ENCODE results near the gene COL5A1. TPM values are rescaled to one million over a fixed set of nuclear protein-coding genes. Genes with fewer than 3 reads are reported as not detected.

COL5A1 gene
- total RNA-seq, 1 donor from 2014 or later = 19.8 TPM

DNA sequence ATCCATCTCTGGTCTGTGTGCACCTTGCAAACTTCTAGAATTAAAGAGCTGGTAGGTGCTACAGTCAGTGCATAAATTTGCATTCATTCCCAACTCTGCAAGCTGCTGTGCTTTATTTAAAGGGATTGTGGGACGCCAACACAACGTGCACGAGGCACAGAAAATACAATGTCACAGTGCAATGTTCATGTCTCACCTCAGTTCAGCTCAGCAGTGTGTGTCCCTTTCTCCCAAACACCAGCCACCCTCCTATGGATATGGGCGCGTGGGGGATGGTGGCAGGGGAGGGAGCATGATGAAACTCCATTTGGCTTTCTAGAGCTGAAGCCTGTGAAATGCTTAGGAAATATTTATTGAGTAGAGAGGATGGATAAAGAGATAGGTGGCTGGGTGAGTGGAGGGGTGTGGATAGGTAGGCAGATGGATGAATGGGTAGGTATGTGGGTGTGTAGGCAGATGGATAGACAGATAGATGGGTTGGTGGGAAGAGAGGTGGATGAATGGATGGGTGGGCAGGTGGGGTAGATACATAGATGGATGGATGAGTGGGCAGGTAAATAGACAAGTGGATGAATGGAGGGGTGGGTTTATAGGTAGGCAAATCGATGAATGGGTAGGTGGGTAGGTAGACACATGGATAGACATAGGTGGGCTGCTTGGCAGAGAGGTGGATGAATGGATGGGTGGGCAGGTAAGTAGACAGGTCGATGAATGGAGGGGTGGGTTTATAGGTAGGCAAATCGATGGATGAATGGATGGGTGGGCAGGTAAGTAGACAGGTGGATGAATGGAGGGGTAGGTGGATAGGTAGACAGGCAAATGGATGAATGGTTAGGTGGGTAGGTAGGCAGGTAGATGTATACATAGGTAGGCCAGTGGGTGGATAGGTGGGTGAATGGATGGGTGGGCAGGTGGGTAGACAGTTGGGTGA is 146.3 kb downstream of the COL5A1 start:
- H3K4me1 Mint-ChIP-seq (ENCODE audit: low read depth) = no peaks in the 10 kb centered on the region
- no peaks in the 10 kb centered on the region for H3K9me3 Mint-ChIP-seq (ENCODE audit: low read depth)
- H3K27ac Mint-ChIP-seq = no peak overlapping the region

GRCh38 chr9:134789168-134789567 is 147.6 kb downstream of the COL5A1 start:
- Mint-ChIP-seq H3K4me1 (ENCODE audit: low read depth) (no peaks in the 10 kb centered on the region), H3K9me3 (ENCODE audit: low read depth) (no peaks in the 10 kb centered on the region), H3K36me3 (ENCODE audit: insufficient read depth) (no peaks in the 10 kb centered on the region), H3K4me3 (ENCODE audit: low read depth) (no peak overlapping the region), H3K27me3 (no peaks in the 10 kb centered on the region), H3K27ac (no peak overlapping the region)
- no peak for DNase-seq (ENCODE audit: low spot score, unreplicated experiment)
- TF ChIP-seq, protein P1, sequence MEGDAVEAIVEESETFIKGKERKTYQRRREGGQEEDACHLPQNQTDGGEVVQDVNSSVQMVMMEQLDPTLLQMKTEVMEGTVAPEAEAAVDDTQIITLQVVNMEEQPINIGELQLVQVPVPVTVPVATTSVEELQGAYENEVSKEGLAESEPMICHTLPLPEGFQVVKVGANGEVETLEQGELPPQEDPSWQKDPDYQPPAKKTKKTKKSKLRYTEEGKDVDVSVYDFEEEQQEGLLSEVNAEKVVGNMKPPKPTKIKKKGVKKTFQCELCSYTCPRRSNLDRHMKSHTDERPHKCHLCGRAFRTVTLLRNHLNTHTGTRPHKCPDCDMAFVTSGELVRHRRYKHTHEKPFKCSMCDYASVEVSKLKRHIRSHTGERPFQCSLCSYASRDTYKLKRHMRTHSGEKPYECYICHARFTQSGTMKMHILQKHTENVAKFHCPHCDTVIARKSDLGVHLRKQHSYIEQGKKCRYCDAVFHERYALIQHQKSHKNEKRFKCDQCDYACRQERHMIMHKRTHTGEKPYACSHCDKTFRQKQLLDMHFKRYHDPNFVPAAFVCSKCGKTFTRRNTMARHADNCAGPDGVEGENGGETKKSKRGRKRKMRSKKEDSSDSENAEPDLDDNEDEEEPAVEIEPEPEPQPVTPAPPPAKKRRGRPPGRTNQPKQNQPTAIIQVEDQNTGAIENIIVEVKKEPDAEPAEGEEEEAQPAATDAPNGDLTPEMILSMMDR (IDR thresholded peaks at IDR 0.05; ENCODE audit: unreplicated experiment) = no peak

More for the DNA sequence above, 146.3 kb downstream of the COL5A1 start:
- TF ChIP-seq, protein P1 (IDR thresholded peaks at IDR 0.05; ENCODE audit: unreplicated experiment) = no peak
- Mint-ChIP-seq H3K36me3 (ENCODE audit: insufficient read depth) (no peaks in the 10 kb centered on the region), H3K4me3 (ENCODE audit: low read depth) (no peak overlapping the region), H3K27me3 (no peaks in the 10 kb centered on the region)
- no peak for DNase-seq (ENCODE audit: low spot score, unreplicated experiment)

DNA sequence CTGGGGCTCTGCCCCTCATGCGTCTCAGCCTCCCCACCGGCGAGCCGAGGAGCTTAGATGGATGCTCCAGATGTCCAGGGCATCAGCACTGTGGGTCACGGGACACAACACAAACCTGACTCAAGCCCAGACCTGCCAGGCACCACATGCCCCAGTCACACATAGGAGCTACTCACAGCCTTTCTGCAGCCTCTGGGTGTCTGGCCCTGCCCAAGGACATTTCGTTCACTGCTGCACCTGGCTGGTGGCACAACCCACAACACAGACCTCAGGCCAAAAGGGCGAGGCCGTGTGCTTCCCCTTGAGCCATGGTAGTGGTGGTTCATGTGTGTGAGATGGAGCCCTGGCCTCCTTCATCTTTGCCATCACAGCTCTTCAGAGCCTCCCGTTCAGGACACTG is 149.4 kb downstream of the COL5A1 start:
- no peak overlapping the region for H3K27ac Mint-ChIP-seq
- no peaks in the 10 kb centered on the region for H3K36me3 Mint-ChIP-seq (ENCODE audit: insufficient read depth)
- TF ChIP-seq, protein P1 (IDR thresholded peaks at IDR 0.05; ENCODE audit: unreplicated experiment) = no peak
- no peaks in the 10 kb centered on the region for H3K27me3 Mint-ChIP-seq
- H3K9me3 Mint-ChIP-seq (ENCODE audit: low read depth) = no peaks in the 10 kb centered on the region
- no peak overlapping the region for H3K4me3 Mint-ChIP-seq (ENCODE audit: low read depth)
- no peaks in the 10 kb centered on the region for H3K4me1 Mint-ChIP-seq (ENCODE audit: low read depth)
- DNase-seq (ENCODE audit: low spot score, unreplicated experiment) = no peak

- Mint-ChIP-seq H3K27me3 (no peaks in the 10 kb centered on the region), H3K4me3 (ENCODE audit: low read depth) (no peak overlapping the region), H3K27ac (no peak overlapping the region), H3K36me3 (ENCODE audit: insufficient read depth) (no peaks in the 10 kb centered on the region), H3K4me1 (ENCODE audit: low read depth) (no peaks in the 10 kb centered on the region), H3K9me3 (ENCODE audit: low read depth) (no peaks in the 10 kb centered on the region)
- DNase-seq (ENCODE audit: low spot score, unreplicated experiment) = no peak
- TF ChIP-seq, protein P1 (IDR thresholded peaks at IDR 0.05; ENCODE audit: unreplicated experiment) = no peak
Observed at GRCh38 chr9:134792627-134793026, 151.0 kb downstream of the COL5A1 start.

- DNase-seq (ENCODE audit: low spot score, unreplicated experiment) = no peak
- H3K27me3 Mint-ChIP-seq = no peaks in the 10 kb centered on the region
- TF ChIP-seq, protein P1 (IDR thresholded peaks at IDR 0.05; ENCODE audit: unreplicated experiment) = no peak
- H3K36me3 Mint-ChIP-seq (ENCODE audit: insufficient read depth) = no peaks in the 10 kb centered on the region
- H3K27ac Mint-ChIP-seq = no peak overlapping the region
- H3K4me1 Mint-ChIP-seq (ENCODE audit: low read depth) = no peaks in the 10 kb centered on the region
- H3K4me3 Mint-ChIP-seq (ENCODE audit: low read depth) = no peak overlapping the region
- no peaks in the 10 kb centered on the region for H3K9me3 Mint-ChIP-seq (ENCODE audit: low read depth)
Observed at GRCh38 chr9:134793288-134794188, 151.9 kb downstream of the COL5A1 start.
